BJ (cell line): ENCODE data around the gene JUP. TPM values are rescaled to one million over a fixed set of nuclear protein-coding genes. Genes with fewer than 3 reads are reported as not detected.
A peak's percentile ranks its signal among the peaks of the same experiment; 100 is the strongest.

Experiments used
- CTCF ChIA-PET: fragments of 350-600 bp; formaldehyde crosslinking; extraction: SDS; loops from one replicate; lab custom pipeline; 2021; ENCODE audit warnings: antibody characterized with exemption, inconsistent platforms; lab: Yijun Ruan, JAX
- POLR2A ChIA-PET: fragments of 300-600 bp; sonication (Branson Sonifier 250); formaldehyde crosslinking; extraction: SDS; loops from one replicate; lab custom pipeline; 2021; ENCODE audit warnings: antibody characterized with exemption; lab: Charles Lee
- DNase-seq: peaks from one replicate; pipeline ENCODE4 v3.0.0-alpha.2; 2011; ENCODE audit warnings: low read depth
- H3K27me3 ChIP-seq: 2 replicates; pipeline ENCODE4 v1.6.0; 2011; ENCODE audit warnings: low read length; ENCODE audit not compliant: control insufficient read depth, insufficient read depth
- H3K36me3 ChIP-seq: 2 replicates; pipeline ENCODE4 v1.5.1; 2011; ENCODE audit warnings: low read length; ENCODE audit not compliant: control insufficient read depth, insufficient read depth
- H3K4me3 ChIP-seq: 2 replicates; pipeline ENCODE4 v1.5.1; 2011; ENCODE audit warnings: low read depth, mild to moderate bottlenecking, control low read depth, low read length
- polyA plus RNA-seq: library from polyadenylated mRNA; depleted of rRNA; stranded (reverse); fragments of >200 nt; gene quantifications from 2 replicates; pipeline ENCODE4 v1.2.3, GENCODE V29; 2011
- TF ChIP-seq, protein P1 (sequence below): IDR thresholded peaks from 2 replicates; pipeline ENCODE4 v1.5.1; 2011; ENCODE audit warnings: low read depth, mild to moderate bottlenecking, control low read depth, inconsistent platforms, low read length, moderate library complexity; ENCODE audit not compliant: insufficient read depth

The JUP gene
- polyA plus RNA-seq, 1 experiment: 9.4 TPM

GRCh38 chr17:41818024-41818423 lies 31.5 kb upstream of the JUP start:
- DNase-seq: no peak
- Histone ChIP-seq H3K36me3 (peaks cover 40% of the 10 kb centered on the region), H3K27me3 (no peaks in the 10 kb centered on the region), H3K4me3 (no peak overlapping the region)
- CTCF ChIA-PET: no interaction called here
- TF ChIP-seq, protein P1, sequence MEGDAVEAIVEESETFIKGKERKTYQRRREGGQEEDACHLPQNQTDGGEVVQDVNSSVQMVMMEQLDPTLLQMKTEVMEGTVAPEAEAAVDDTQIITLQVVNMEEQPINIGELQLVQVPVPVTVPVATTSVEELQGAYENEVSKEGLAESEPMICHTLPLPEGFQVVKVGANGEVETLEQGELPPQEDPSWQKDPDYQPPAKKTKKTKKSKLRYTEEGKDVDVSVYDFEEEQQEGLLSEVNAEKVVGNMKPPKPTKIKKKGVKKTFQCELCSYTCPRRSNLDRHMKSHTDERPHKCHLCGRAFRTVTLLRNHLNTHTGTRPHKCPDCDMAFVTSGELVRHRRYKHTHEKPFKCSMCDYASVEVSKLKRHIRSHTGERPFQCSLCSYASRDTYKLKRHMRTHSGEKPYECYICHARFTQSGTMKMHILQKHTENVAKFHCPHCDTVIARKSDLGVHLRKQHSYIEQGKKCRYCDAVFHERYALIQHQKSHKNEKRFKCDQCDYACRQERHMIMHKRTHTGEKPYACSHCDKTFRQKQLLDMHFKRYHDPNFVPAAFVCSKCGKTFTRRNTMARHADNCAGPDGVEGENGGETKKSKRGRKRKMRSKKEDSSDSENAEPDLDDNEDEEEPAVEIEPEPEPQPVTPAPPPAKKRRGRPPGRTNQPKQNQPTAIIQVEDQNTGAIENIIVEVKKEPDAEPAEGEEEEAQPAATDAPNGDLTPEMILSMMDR: no peak
- POLR2A ChIA-PET: no interaction called here

DNA sequence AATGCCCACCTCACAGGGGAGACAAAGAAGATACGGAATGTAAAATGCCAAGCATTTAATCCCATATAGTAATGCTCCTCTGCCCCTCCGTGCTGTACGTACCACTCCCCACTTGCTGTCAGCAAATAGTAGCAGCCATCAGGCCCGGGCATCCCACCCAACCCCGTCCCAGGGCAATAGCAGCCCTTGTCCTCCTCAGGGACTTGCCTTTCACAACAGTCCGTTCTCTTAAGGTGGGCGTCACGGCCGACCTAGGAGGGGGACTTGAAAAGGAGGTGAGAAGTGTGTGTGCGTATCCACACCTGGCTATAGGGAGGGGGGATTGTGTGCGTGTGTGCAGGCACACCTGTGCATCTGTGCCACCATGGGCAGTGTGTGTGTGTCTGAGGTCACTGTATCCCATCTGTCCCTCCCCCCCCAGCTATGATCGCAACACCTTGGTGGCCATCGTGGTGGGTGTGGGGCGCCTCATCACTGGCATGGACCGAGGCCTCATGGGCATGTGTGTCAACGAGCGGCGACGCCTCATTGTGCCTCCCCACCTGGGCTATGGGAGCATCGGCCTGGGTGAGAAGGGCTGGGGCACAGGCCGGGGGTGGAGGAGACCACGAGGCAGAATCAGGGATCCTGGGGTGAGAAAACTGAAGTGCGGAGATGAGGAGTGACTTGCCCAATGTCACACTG lies 30.3 kb upstream of the JUP start:
- ChIA-PET POLR2A (no interaction called here), CTCF (interaction anchor here (1.1 kb wide), 1 partner anchor 14 kb away, joined by 3 read pairs; no protein-coding TSS in a partner anchor)
- H3K36me3 ChIP-seq: peaks cover 33% of the 10 kb centered on the region
- TF ChIP-seq, protein P1: no peak
- no peaks in the 10 kb centered on the region for H3K27me3 ChIP-seq
- DNase-seq: no peak
- no peak overlapping the region for H3K4me3 ChIP-seq

- Histone ChIP-seq H3K4me3 (peak overlapping the region; percentile 88), H3K27me3 (no peaks in the 10 kb centered on the region), H3K36me3 (peaks cover 16% of the 10 kb centered on the region)
- POLR2A ChIA-PET: no interaction called here
- no peak for DNase-seq
- CTCF ChIA-PET: interaction anchor here (1.3 to 1.5 kb wide), 3 partner anchors 27 to 118 kb away, joined by 3 to 5 read pairs (median 3); partner anchors contain the start of gene JUP
- TF ChIP-seq, protein P1: no peak
Measured at GRCh38 chr17:41814195-41814594, 27.7 kb upstream of the JUP start.

DNA sequence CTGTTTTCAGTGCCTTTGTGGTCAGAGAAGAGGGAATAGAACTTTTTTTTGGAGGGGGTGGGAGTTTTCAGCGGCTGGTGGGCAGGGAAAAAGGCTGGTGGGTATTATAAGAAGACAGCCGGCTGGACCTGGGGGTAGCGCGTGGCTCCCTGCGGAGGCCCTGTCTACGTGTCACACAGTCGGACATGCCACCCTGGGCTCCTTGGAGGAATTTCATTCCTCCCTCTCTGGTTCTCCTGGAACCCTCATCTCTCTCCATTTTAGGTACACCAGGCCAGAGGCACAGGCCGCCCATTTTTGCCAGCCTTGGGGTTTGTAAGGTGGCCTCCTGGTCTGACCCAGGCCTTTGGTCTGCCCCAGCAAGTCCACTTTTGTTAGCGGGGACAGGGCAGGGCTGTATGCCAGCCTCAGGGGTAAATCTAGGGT lies 27.2 kb upstream of the JUP start:
- CTCF ChIA-PET: interaction anchor here (1.5 to 4.4 kb wide), 2 partner anchors 12 to 27 kb away, joined by 5 to 36 read pairs; partner anchors contain the start of gene JUP
- TF ChIP-seq, protein P1: no peak
- Histone ChIP-seq H3K27me3 (no peaks in the 10 kb centered on the region), H3K36me3 (peaks cover 13% of the 10 kb centered on the region), H3K4me3 (peak overlapping the region; percentile 88)
- DNase-seq: no peak
- POLR2A ChIA-PET: no interaction called here

- ChIA-PET CTCF (interaction anchor here (1.2 to 4.4 kb wide), 2 partner anchors 12 to 76 kb away, joined by 5 to 36 read pairs; no protein-coding TSS in a partner anchor), POLR2A (no interaction called here)
- Histone ChIP-seq H3K27me3 (no peaks in the 10 kb centered on the region), H3K4me3 (peak overlapping the region; percentile 88), H3K36me3 (peaks cover 10% of the 10 kb centered on the region)
- no peak for DNase-seq
- TF ChIP-seq, protein P1: no peak
Measured at GRCh38 chr17:41813152-41813680, 26.7 kb upstream of the JUP start.
